ENCODE results near the gene CYBC1. TPM values are rescaled to one million over a fixed set of nuclear protein-coding genes. Genes with fewer than 3 reads are reported as not detected.

CYBC1 gene
- total and polyA plus RNA-seq, 2 of the 8 experiments (the other 6 are each of a cell fraction or from before 2014, with no cell fraction given), result 74.6 to 81.4 TPM

- Histone ChIP-seq H2AFZ (ENCODE audit: low read length) (no peak overlapping the region), H4K20me1 (replicated peaks in 1 of 2; ENCODE audit: control insufficient read depth in 1 of 2, insufficient read depth in 2 of 2, low read length in 2 of 2) (peaks cover 0 to 1% of the 10 kb centered on the region in 2 experiments), H3K36me3 (ENCODE audit: control insufficient read depth in 2 of 4, insufficient read depth in 4 of 4, low read length in 3 of 4) (peaks cover 7 to 27% (median 19%) of the 10 kb centered on the region in 4 experiments; a peak in 6 of 8 replicates), H3K4ac (replicated peaks; ENCODE audit: insufficient read length, low read depth, low read length) (no peak overlapping the region), H3K56ac (replicated peaks; ENCODE audit: insufficient read length, low read depth, low read length) (no peak overlapping the region), H2BK5ac (ENCODE audit: low read depth, low read length) (no peak overlapping the region), H3K4me3 (ENCODE audit: extremely low read depth in 1 of 4, insufficient read depth in 2 of 4, low read depth in 3 of 4, low read length in 4 of 4) (no peak overlapping the region), H4K8ac (ENCODE audit: extremely low read depth, insufficient read depth, low read length) (no peak overlapping the region), H3K14ac (ENCODE audit: insufficient read length) (no peak overlapping the region), H3K23ac (ENCODE audit: insufficient read length) (no peak overlapping the region), H4K91ac (replicated peaks; ENCODE audit: insufficient read length, low read length) (no peak overlapping the region), H3K4me1 (replicated peaks in 1 of 4; ENCODE audit: control insufficient read depth in 3 of 4, insufficient read depth in 4 of 4, low read length in 3 of 4) (peaks cover 0 to 3% (median 0%) of the 10 kb centered on the region in 4 experiments; a peak in 2 of 7 replicates), H3K79me2 (ENCODE audit: control insufficient read depth in 1 of 2, insufficient read depth in 2 of 2, low read length in 2 of 2) (no peaks in the 10 kb centered on the region), H3K18ac (ENCODE audit: extremely low read depth, low read length) (no peak overlapping the region), H2AK5ac (ENCODE audit: low read depth, low read length) (no peak overlapping the region), H3K27me3 (replicated peaks in 1 of 4; ENCODE audit: control insufficient read depth in 3 of 4, extremely low read depth in 1 of 4, insufficient read depth in 3 of 4, low read length in 3 of 4) (no peaks in the 10 kb centered on the region), H2BK120ac (replicated peaks; ENCODE audit: low read depth, low read length) (no peak overlapping the region), H3K23me2 (ENCODE audit: low read depth, low read length) (no peaks in the 10 kb centered on the region), H4K5ac (ENCODE audit: insufficient read length, low read depth, low read length) (no peak overlapping the region), H3K79me1 (ENCODE audit: low read depth, low read length) (no peaks in the 10 kb centered on the region), H3K9me3 (ENCODE audit: insufficient read depth in 2 of 2, low read depth in 1 of 2, low read length in 1 of 2) (no peaks in the 10 kb centered on the region), H2BK12ac (ENCODE audit: low read depth, low read length) (no peak overlapping the region), H3K4me2 (ENCODE audit: insufficient read depth in 1 of 2, low read depth in 2 of 2, low read length in 2 of 2) (no peak overlapping the region), H2BK20ac (ENCODE audit: low read length) (no peak overlapping the region), H2BK15ac (ENCODE audit: low read length) (no peak overlapping the region), H3K27ac (ENCODE audit: low read depth, low read length) (no peak overlapping the region), H3K9ac (replicated peaks in 1 of 4; ENCODE audit: extremely low read depth in 1 of 4, low read depth in 3 of 4, low read length in 3 of 4) (no peak overlapping the region)
- POLR2A ChIA-PET (ENCODE audit: partially characterized antibody), result interaction anchor here (1.0 to 1.4 kb wide), 2 partner anchors 12 to 91 kb away, joined by 4 to 7 read pairs; no protein-coding TSS in a partner anchor
- 93% methylated on average over 21 of the region's 21 CpGs; no CpG with 5 or more reads in 1 of the 2 experiments for WGBS, 2 experiments (ENCODE audit: extremely low coverage in 1 of 2, insufficient coverage in 1 of 2, insufficient read length in 1 of 2, insufficient replicate concordance in 2 of 2, low coverage in 1 of 2, low lambda C conversion rate in 2 of 2, missing lambda C conversion rate in 1 of 2)
- CTCF ChIA-PET (ENCODE audit: partially characterized antibody), result no interaction called here
- DNase-seq (ENCODE audit: low read depth in 1 of 2, low spot score in 2 of 2) (no peak), FAIRE-seq (no peak)
- TF ChIP-seq GTF2F1 (IDR thresholded peaks at IDR 0.05; ENCODE audit: borderline replicate concordance, low read depth, low read length) (no peak), HDAC2 (IDR thresholded peaks at IDR 0.05; ENCODE audit: borderline replicate concordance in 1 of 2, low read depth in 2 of 2, low read length in 2 of 2) (no peak), ZNF274 (IDR thresholded peaks at IDR 0.05; ENCODE audit: borderline replicate concordance, extremely low read depth, low read length) (no peak), RFX5 (IDR thresholded peaks at IDR 0.05; ENCODE audit: borderline replicate concordance, low read depth, low read length) (no peak), KDM4A (IDR thresholded peaks at IDR 0.05; ENCODE audit: low read depth, low read length, severe bottlenecking) (no peak)
These were observed 39.4 kb upstream of the CYBC1 start for GRCh38 chr17:82489851-82490511.

Data from H1 (cell line).